Esophagus muscularis mucosa (tissue), 4 donors: Measurements from ENCODE around the gene PYGM. TPM values are rescaled to one million over a fixed set of nuclear protein-coding genes. Genes with fewer than 3 reads are reported as not detected.

ENCODE experiments used
- DNase-seq: peaks from one replicate; pipeline ENCODE4 v3.0.0-alpha.2; 2017; ENCODE audit errors: extremely low spot score
- H3K27ac ChIP-seq, 4 donors: fragments of 200-600 bp; sonication (generic); replicated peaks in 1 of 4; 1 replicate in 3 of 4; 2 replicates in 1 of 4; pipeline ENCODE4 v1.5.1; 2016 to 2019; ENCODE audit warnings: mild to moderate bottlenecking in 1 of 4
- H3K27me3 ChIP-seq, 4 donors: fragments of 200-600 bp; sonication (generic); one replicate each; pipeline versions ENCODE4 v1.5.1 to v1.6.0; 2016 to 2019
- H3K36me3 ChIP-seq, 4 donors: fragments of 200-600 bp; sonication (generic); one replicate each; pipeline ENCODE4 v1.5.1; 2016 to 2019
- H3K4me1 ChIP-seq, 4 donors: fragments of 200-600 bp; sonication (generic); one replicate each; pipeline ENCODE4 v1.5.1; 2016 to 2019
- H3K4me3 ChIP-seq, 4 donors: fragments of 200-600 bp; sonication (generic); 1 replicate in 2 of 4; 2 replicates in 2 of 4; pipeline ENCODE4 v1.5.1; 2016 to 2019; ENCODE audit warnings: mild to moderate bottlenecking in 4 of 4, moderate library complexity in 1 of 4
- H3K9me3 ChIP-seq, 4 donors: fragments of 200-600 bp; sonication (generic); 1 replicate in 3 of 4; 2 replicates in 1 of 4; pipeline ENCODE4 v1.5.1; 2016 to 2019
- CTCF ChIP-seq, 3 experiments: fragments of 200-600 bp in 2 of 3; fragments of 450-650 bp in 1 of 3; sonication (generic) in 2 of 3; IDR thresholded peaks; one replicate each; pipeline ENCODE4 v1.5.1; 2017 to 2019; ENCODE audit warnings: antibody characterized with exemption in 3 of 3, mild to moderate bottlenecking in 2 of 3, moderate library complexity in 1 of 3
- EP300 ChIP-seq: sonication (generic); formaldehyde crosslinking; IDR thresholded peaks from one replicate; pipeline ENCODE4 v1.6.1; 2017; ENCODE audit warnings: antibody characterized with exemption
- POLR2A ChIP-seq: fragments of 450-650 bp; IDR thresholded peaks from one replicate; pipeline ENCODE4 v1.6.1; 2017; ENCODE audit warnings: antibody characterized with exemption, moderate library complexity, mild to moderate bottlenecking, low read depth
- POLR2AphosphoS5 ChIP-seq, 2 donors: sonication (generic); formaldehyde crosslinking; IDR thresholded peaks; one replicate each; pipeline ENCODE4 v1.6.1; 2017; ENCODE audit warnings: antibody characterized with exemption in 2 of 2
- WGBS: methylation state at CpG from one replicate; pipeline ENCODE4 v1.1.5; 2018; 5-methylcytosine and 5-hydroxymethylcytosine counted together
- intact Hi-C: fragments of 100-400 bp; cut with DNase I; formaldehyde crosslinking; loops from one replicate; pipeline ENCODE4 v1.15.1; 2023
- total RNA-seq, 4 donors: library from RNA; depleted of rRNA; stranded (reverse); fragments of >200 nt; gene quantifications; one replicate each; pipeline versions ENCODE4 v1.1.0 to v1.2.1, GENCODE V29; 2016

PYGM gene
- total RNA-seq, 4 donors from 2014 or later = 18.4 to 57.2 (median 26.3) TPM

- Histone ChIP-seq H3K4me3 (no peak overlapping the region), H3K36me3 (peaks cover 0 to 59% (median 49%) of the 10 kb centered on the region in 4 donors), H3K27me3 (no peaks in the 10 kb centered on the region), H3K9me3 (no peaks in the 10 kb centered on the region), H3K27ac (no peak overlapping the region), H3K4me1 (peaks cover 0 to 7% (median 5%) of the 10 kb centered on the region in 4 donors)
- no peak for DNase-seq
- 59% methylated on average over 21 of the region's 21 CpGs for WGBS
- TF ChIP-seq EP300 (no peak), POLR2AphosphoS5 (IDR thresholded peaks at IDR 0.05) (no peak), POLR2A (no peak), CTCF (IDR thresholded peaks at IDR 0.05) (no peak)
- intact Hi-C loops = no loop called here
Observed at GRCh38 chr11:64729851-64730382, 29.9 kb downstream of the PYGM start.

DNA sequence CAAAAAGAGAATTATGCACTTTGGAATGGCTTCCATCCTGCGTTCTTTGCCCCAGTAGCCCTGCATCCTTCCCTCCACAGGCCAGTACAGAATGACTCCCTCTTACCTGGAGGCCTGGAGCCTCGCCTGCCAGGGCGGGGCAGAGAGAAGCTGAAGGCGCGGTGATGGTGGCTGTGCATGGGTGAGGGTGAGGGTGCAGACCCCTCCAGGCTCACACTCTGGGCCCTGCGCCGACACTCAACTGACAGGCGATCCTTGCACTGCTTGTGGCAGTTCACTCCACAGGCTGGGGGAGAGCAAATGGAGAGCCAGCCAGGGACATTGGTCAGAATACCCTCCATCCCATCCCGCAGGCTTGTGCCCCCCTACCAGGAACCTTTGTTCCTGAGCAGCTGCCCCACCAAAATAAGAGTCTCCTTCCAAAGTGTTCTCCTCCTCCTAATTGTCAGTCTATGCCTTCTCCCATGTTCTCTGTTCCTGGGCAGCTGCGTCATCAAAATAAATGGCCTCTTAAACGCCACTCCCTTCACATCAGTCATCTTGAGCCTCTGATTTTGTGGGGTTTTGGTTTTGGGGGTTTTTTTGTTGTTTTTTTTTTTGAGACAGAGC lies 30.9 kb downstream of the PYGM start:
- WGBS = 94% methylated on average over 11 of the region's 11 CpGs
- TF ChIP-seq EP300 (no peak), POLR2AphosphoS5 (IDR thresholded peaks at IDR 0.05) (no peak), POLR2A (no peak), CTCF (IDR thresholded peaks at IDR 0.05) (no peak)

DNA sequence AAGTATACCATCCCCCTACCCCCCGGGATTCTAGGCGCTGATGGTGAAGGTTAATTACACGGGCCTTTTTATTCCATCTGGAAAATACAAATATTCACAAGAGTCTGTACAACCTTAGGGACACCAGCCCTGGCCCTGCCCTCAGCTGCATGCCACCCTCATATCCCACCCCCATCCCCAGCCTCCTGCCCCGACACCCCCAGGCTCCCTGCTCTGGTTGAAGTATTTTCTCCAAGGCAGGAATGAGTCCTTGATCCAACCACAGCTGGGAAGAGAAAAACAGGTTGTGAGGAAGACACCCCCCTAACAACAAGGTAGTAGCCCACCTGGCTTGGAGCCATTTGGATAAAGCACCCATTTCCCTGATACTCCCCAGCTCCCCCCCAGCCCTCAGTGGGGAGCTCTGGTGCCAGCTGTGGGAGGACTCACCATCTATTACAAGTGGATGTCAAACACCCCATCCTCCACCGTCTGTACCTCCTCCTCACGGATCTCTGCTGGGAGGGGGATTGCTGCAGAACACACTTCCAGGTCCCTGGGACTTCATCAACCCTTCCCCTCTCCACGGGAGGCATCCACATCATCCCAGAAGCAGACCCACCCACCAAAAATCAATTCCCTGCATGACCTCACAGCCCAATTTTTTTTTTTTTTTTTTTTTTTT lies 32.8 kb downstream of the PYGM start:
- 79% methylated on average over 7 of the region's 7 CpGs for WGBS
- Histone ChIP-seq H3K4me1 (peaks cover 6 to 18% (median 14%) of the 10 kb centered on the region in 4 donors), H3K9me3 (no peaks in the 10 kb centered on the region), H3K4me3 (no peak overlapping the region), H3K27ac (no peak overlapping the region), H3K27me3 (peaks cover 0 to 10% (median 4%) of the 10 kb centered on the region in 4 donors), H3K36me3 (peaks cover 0 to 37% (median 29%) of the 10 kb centered on the region in 4 donors)
- intact Hi-C loops = no loop called here
- DNase-seq = no peak
- TF ChIP-seq EP300 (no peak), CTCF (IDR thresholded peaks at IDR 0.05) (no peak), POLR2AphosphoS5 (IDR thresholded peaks at IDR 0.05) (no peak), POLR2A (no peak)

More for the DNA sequence above, 30.9 kb downstream of the PYGM start:
- Histone ChIP-seq H3K27me3 (no peaks in the 10 kb centered on the region), H3K36me3 (peaks cover 0 to 49% (median 40%) of the 10 kb centered on the region in 4 donors), H3K9me3 (no peaks in the 10 kb centered on the region), H3K27ac (no peak overlapping the region), H3K4me3 (no peak overlapping the region), H3K4me1 (peaks cover 0 to 7% (median 6%) of the 10 kb centered on the region in 4 donors)
- no peak for DNase-seq
- intact Hi-C loops = no loop called here

GRCh38 chr11:64726211-64726641 lies 33.5 kb downstream of the PYGM start:
- Histone ChIP-seq H3K9me3 (no peaks in the 10 kb centered on the region), H3K4me3 (no peak overlapping the region), H3K36me3 (peaks cover 0 to 34% (median 24%) of the 10 kb centered on the region in 4 donors), H3K27me3 (peaks cover 0 to 18% (median 7%) of the 10 kb centered on the region in 4 donors), H3K27ac (no peak overlapping the region), H3K4me1 (peaks cover 6 to 18% (median 14%) of the 10 kb centered on the region in 4 donors)
- TF ChIP-seq POLR2A (no peak), POLR2AphosphoS5 (IDR thresholded peaks at IDR 0.05) (no peak), CTCF (IDR thresholded peaks at IDR 0.05) (no peak), EP300 (no peak)
- DNase-seq = no peak
- intact Hi-C loops = no loop called here
- WGBS = 72% methylated on average over 6 of the region's 9 CpGs
